Body of pancreas (tissue), 4 donors: Measurements from ENCODE around the gene ADPRS.

Source experiments
- POLR2A ChIP-seq, 3 donors: fragments of 450-650 bp; IDR thresholded peaks; one replicate each; pipeline ENCODE4 v1.6.1; 2016; ENCODE audit warnings: antibody characterized with exemption in 3 of 3, mild to moderate bottlenecking in 2 of 3
- TF ChIP-seq, protein P1 (sequence below), 7 experiments: fragments of 450-650 bp in 4 of 7; fragments of 200-600 bp in 3 of 7; sonication (generic) in 3 of 7; IDR thresholded peaks; one replicate each; pipeline ENCODE4 v1.5.1; 2016 to 2019; ENCODE audit warnings: antibody characterized with exemption in 7 of 7

GRCh38 chr1:36095760-36096405 lies 7.2 kb downstream of the ADPRS start:
- no peak for TF ChIP-seq POLR2A (IDR thresholded peaks at IDR 0.05)
- TF ChIP-seq, protein P1, sequence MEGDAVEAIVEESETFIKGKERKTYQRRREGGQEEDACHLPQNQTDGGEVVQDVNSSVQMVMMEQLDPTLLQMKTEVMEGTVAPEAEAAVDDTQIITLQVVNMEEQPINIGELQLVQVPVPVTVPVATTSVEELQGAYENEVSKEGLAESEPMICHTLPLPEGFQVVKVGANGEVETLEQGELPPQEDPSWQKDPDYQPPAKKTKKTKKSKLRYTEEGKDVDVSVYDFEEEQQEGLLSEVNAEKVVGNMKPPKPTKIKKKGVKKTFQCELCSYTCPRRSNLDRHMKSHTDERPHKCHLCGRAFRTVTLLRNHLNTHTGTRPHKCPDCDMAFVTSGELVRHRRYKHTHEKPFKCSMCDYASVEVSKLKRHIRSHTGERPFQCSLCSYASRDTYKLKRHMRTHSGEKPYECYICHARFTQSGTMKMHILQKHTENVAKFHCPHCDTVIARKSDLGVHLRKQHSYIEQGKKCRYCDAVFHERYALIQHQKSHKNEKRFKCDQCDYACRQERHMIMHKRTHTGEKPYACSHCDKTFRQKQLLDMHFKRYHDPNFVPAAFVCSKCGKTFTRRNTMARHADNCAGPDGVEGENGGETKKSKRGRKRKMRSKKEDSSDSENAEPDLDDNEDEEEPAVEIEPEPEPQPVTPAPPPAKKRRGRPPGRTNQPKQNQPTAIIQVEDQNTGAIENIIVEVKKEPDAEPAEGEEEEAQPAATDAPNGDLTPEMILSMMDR (IDR thresholded peaks at IDR 0.05): no peak
